ENCODE measurements around the gene KLF11. TPM values are rescaled to one million over a fixed set of nuclear protein-coding genes. Genes with fewer than 3 reads are reported as not detected.

Gene KLF11
- total and polyA plus RNA-seq, 2 donors (not counting 3 experiments of a cell fraction or from before 2014, with no cell fraction given) = 10.5 to 11.3 TPM

DNA sequence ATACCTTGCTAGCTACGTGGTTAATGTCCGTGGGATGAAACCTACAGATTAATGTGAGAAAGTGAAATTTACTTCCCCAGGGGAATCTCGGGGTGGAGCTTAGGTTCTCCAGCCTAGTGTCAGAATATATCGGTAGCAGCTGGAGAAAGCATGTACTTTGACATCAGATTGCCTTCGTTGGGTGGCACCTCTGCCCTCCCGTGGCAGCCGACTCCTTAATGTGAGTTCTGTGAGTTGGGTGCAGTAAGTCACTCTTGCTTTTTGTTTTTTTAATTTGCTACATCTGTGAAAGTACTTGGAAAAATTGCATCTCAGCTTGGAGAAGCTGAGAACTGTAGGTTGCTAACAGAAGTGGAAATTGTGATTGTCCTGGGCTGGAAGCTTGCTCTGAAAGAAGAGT, 3.6 kb downstream of the KLF11 start:
- Histone ChIP-seq H3K4me1 (ENCODE audit: control insufficient read depth, extremely low read depth, insufficient read depth, low read length) (peaks cover 4% of the 10 kb centered on the region), H3K4me2 (ENCODE audit: insufficient read depth, low read length) (no peak overlapping the region), H2AFZ (ENCODE audit: low read depth, low read length) (no peak overlapping the region), H3K36me3 (ENCODE audit: control insufficient read depth in 2 of 2, extremely low read depth in 1 of 2, insufficient read depth in 2 of 2, low read length in 2 of 2) (peaks cover 0 to 12% of the 10 kb centered on the region in 2 experiments), H3K9me1 (replicated peaks; ENCODE audit: control insufficient read depth, extremely low read depth, insufficient read depth, low read length) (no peaks in the 10 kb centered on the region), H3K9me3 (replicated peaks; ENCODE audit: control insufficient read depth, insufficient read depth, low read length) (no peaks in the 10 kb centered on the region), H4K20me1 (replicated peaks; ENCODE audit: control insufficient read depth, extremely low read depth, insufficient read depth, low read length) (no peaks in the 10 kb centered on the region), H3K79me2 (ENCODE audit: control insufficient read depth, insufficient read depth, low read length) (no peaks in the 10 kb centered on the region), H3K9ac (replicated peaks; ENCODE audit: extremely low read depth, insufficient read depth, low read length) (no peak overlapping the region), H3K4me3 (replicated peaks in 1 of 3; ENCODE audit: insufficient read depth in 1 of 3, low read depth in 1 of 3, low read length in 3 of 3) (no peak overlapping the region), H3K27me3 (ENCODE audit: control insufficient read depth in 2 of 2, insufficient read depth in 2 of 2, low read length in 2 of 2) (no peaks in the 10 kb centered on the region), H3K27ac (ENCODE audit: insufficient read depth, low read depth, low read length) (no peak overlapping the region)
- dilution Hi-C loops (cut with MboI; ENCODE audit: extremely low pct_ligation_motif_present, low sequenced_read_pairs) (loop anchor here (10.0 kb wide), 1 partner anchor 242 kb away; no protein-coding TSS in a partner anchor), intact Hi-C loops (cut with micrococcal nuclease) (loop anchor here (10.0 kb wide), 1 partner anchor 412 kb away; the partner anchor contains the start of gene YWHAQ)
- no peak for TF ChIP-seq GATA2 (IDR thresholded peaks at IDR 0.05; ENCODE audit: insufficient read depth, insufficient read length, low read depth, low read length)
- no peak for TF ChIP-seq EZH2 (IDR thresholded peaks at IDR 0.05; ENCODE audit: borderline replicate concordance, low read depth, low read length, severe bottlenecking)
- TF ChIP-seq FOS (IDR thresholded peaks at IDR 0.05; ENCODE audit: borderline replicate concordance, insufficient read depth, low read length) = no peak
- no peak for TF ChIP-seq MYC (IDR thresholded peaks at IDR 0.05; ENCODE audit: low read depth, low read length)
- no peak for TF ChIP-seq POLR2A (IDR thresholded peaks at IDR 0.05; ENCODE audit: low read depth, low read length)
- TF ChIP-seq JUN (IDR thresholded peaks at IDR 0.05; ENCODE audit: borderline replicate concordance, insufficient read depth, insufficient read length, low read depth) = no peak
- TF ChIP-seq CTCF (IDR thresholded peaks at IDR 0.05; ENCODE audit: extremely low read depth in 1 of 2, insufficient read depth in 1 of 2, low read depth in 1 of 2, low read length in 2 of 2) = no peak
- TF ChIP-seq POLR2AphosphoS5 (IDR thresholded peaks at IDR 0.05; ENCODE audit: insufficient read depth, low read depth, low read length) = no peak
- TF ChIP-seq MAX (IDR thresholded peaks at IDR 0.05; ENCODE audit: insufficient read depth, insufficient read length) = no peak
- ChIA-PET POLR2A (no interaction called here), CTCF (interaction anchor here (1.1 to 17.6 kb wide), 9 partner anchors 9 to 388 kb away, joined by 3 to 340 read pairs (median 48); no protein-coding TSS in a partner anchor)
- BruUV-seq (replicated peaks) = no TSS peak
- DNase-seq (ENCODE audit: low read depth, low spot score) (no peak), FAIRE-seq (no peak)

Data from endothelial cell of umbilical vein (primary cell).